Subcutaneous adipose tissue (tissue), 4 donors: ENCODE data around the gene ADD3. TPM values are rescaled to one million over a fixed set of nuclear protein-coding genes. Genes with fewer than 3 reads are reported as not detected.

Experiments used
- total RNA-seq, 4 donors: library from RNA; depleted of rRNA; stranded (reverse); fragments of >200 nt; gene quantifications; one replicate each; pipeline ENCODE4 v1.1.0, GENCODE V29; 2016
- TF ChIP-seq, protein P1 (sequence below): fragments of 450-650 bp; IDR thresholded peaks from one replicate; pipeline ENCODE4 v1.5.1; 2016; ENCODE audit warnings: low read depth, mild to moderate bottlenecking, control low read depth, antibody characterized with exemption, moderate library complexity

ADD3 gene
- total RNA-seq, 4 donors from 2014 or later = 139 to 654 (median 170) TPM

DNA sequence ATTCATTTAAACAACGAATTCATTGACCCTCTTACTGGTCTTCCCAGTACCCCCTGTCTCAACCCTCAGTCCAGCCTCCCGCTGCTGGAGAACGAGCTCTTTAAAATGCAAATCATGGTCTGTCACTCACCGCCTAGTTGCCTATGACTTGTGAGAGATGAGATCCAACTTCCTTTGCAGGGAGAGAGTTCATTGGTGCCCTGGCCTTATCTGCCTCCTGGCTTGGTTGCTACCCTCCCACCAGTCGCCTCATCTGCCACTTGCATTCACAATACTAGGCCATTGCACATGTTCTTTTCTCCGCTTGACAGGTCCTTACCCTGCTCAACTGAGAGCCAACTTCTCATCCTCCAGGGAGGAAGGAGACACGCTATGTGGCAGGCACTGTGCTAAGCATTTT is 145.6 kb downstream of the ADD3 start:
- TF ChIP-seq, protein P1, sequence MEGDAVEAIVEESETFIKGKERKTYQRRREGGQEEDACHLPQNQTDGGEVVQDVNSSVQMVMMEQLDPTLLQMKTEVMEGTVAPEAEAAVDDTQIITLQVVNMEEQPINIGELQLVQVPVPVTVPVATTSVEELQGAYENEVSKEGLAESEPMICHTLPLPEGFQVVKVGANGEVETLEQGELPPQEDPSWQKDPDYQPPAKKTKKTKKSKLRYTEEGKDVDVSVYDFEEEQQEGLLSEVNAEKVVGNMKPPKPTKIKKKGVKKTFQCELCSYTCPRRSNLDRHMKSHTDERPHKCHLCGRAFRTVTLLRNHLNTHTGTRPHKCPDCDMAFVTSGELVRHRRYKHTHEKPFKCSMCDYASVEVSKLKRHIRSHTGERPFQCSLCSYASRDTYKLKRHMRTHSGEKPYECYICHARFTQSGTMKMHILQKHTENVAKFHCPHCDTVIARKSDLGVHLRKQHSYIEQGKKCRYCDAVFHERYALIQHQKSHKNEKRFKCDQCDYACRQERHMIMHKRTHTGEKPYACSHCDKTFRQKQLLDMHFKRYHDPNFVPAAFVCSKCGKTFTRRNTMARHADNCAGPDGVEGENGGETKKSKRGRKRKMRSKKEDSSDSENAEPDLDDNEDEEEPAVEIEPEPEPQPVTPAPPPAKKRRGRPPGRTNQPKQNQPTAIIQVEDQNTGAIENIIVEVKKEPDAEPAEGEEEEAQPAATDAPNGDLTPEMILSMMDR = no peak

DNA sequence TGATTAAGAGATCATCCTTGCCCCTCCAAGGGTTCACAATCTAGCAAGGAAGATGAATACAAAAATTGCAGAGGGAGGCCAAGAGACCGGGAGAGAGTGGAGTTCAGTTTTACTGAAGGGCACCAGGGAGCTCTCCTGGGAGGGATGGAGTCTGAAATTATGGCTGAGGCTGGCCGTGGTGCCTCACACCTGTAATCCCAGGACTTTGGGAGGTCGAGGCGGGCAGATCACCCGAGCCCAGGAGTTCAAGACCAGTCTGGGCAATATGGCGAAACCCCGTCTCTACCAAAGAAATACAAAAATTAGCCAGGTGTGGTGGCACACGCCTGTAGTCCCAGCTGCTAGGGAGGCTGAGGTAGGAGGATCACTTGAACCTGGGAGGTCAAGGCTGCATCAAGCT is 148.3 kb downstream of the ADD3 start:
- TF ChIP-seq, protein P1 = no peak

DNA sequence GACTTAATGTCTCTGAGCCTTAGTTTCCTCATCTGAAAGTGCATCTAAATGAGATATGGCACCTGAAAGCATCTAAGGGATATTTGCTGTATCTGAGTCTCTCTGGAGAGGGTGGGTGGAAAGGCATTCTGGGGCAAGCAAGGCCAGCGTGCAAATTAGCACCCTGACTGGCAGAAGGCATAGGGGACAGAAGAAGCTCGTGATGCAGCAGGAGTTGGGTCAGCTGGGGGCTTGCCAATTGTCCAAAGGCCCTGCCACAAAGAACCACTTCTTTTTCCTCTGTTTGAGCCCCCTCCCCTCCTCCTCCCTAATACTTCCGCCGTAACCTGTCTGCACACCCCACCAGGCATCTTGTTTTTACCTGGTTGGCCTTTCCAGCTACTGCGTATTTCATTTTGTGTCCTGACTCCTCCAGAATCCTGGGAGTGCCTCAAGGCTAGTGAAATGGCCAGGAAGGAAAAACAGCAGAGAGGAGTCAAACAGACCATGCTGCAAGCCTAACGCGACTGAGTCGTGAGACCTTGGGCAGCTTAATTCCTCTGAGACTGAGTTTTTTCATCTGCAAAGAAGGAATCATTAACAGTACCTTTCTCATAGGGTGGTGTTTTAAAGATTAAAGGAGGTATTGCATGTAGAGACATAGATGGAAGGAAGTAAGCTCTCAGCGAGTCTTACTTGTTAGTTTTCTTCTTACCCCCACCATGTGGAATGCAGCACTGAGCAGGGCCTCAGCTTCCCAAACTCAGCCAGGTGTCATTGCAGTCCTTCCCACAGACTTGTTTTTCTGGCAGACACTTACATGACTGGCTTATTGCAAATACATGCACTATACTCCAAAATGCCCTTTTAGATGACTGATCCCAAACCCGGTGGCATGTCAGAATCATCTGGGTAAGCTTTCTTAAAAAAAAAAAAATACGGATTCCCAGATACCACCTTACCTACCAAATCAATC is 150.5 kb downstream of the ADD3 start:
- TF ChIP-seq, protein P1 = no peak

DNA sequence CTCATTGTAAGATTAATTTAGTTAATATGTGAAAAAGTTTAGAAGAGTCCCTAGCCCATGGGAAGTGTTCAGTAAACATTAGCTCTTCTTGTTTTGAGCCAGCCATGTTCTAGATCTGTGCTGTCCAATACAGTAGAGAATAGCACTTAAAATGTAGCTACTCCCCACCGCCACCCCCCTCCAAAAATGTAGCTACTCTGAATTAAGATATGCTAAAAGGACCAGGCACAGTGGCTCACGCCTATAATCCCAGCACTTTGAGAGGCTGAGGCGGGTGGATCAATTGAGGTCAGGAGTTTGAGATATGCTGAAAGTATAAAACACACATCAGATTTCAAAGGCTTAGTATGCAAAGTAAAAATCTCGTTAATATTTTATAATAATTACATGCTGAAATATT is 152.3 kb downstream of the ADD3 start:
- TF ChIP-seq, protein P1 = no peak

DNA sequence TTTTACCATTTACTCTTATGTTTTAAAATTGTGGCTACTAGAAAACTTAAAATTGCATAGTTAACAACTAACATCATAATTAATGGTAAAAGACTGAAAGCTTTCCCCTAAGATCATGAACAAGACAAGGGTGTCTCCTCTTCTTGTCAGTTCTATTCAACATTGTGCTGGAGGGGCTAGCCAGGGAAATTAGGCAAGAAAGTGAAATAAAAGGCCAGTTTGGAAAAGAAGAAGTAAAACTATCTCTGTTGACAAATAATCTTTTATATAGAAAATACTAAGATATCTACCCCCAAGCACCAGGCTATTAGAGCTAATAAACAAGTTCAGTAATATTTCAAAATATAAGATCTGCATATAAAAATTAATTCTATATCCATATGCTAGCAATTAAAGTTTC is 152.7 kb downstream of the ADD3 start:
- TF ChIP-seq, protein P1 = no peak

DNA sequence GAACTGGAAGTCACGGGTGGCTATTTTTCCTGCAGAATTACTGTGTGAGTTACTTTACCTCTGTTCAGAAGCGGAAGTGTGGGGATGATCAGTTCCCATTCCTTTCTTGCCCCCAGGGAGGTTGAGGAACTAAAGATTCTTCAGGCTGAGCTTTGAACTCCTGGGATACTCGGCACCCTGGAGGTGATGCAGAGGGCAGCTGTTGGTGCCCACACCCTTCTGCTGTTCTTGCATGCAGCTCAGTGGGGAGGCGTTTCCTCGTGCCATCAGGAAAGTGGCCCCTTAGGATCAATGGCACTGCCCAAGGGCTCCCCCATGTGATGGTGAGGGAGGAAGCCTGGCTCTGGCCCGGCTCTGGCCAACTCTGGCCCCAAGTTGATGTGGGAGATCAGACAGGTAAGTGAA is 155.0 kb downstream of the ADD3 start:
- TF ChIP-seq, protein P1 = no peak

DNA sequence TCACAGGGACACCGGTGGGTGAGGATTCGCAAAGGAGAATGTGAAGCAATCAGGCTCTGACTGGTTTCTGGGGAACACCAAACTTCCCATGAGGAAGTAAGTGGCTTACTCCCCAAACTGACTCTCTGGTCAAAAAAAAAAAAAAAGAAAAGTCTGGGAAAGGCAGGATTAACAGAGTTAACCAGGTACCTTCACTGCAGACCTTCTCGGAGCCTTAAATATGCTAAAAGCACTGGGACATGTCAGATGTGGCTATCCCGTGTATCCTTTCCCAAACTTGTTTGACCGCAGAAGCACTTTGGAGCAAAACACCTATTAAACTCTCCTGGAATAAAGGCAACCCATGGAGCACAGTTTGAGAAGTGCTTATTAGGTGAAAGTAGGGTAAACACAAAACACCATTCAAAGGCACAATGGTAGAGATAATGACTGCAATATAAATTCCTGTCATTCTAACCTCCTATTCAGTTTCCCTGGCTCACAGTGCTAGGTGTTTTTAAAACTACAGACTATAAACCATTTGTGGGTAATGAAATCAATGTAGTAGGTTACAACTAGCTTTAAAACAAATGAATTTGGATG is 155.5 kb downstream of the ADD3 start:
- TF ChIP-seq, protein P1 = no peak
